Skeletal muscle cell (primary cell): Measurements from ENCODE around the gene EEIG2.
A peak's percentile ranks its signal among the peaks of the same experiment; 100 is the strongest.
"Not testable (repeated sequence)": the region's sequence is repeated elsewhere in the genome, so short reads cannot be mapped to it uniquely, and the experiment has no call there.

Experiments used
- DNase-seq: peaks from one replicate; pipeline ENCODE4 v3.0.0-alpha.2; 2010; ENCODE audit warnings: low read depth
- H3K4me3 ChIP-seq: 2 replicates; pipeline ENCODE4 v1.5.1; 2011; ENCODE audit warnings: low read depth, mild to moderate bottlenecking, control low read depth, low read length, moderate library complexity

The EEIG2 gene

GRCh38 chr1:108559215-108560186 is at the start of gene EEIG2:
Gene EEIG2, plus strand, starts transcription at chr1:108560100. Its CDS starts 329 bp downstream, at chr1:108560429.
- DNase-seq = peak; percentile 47
- H3K4me3 ChIP-seq = peak within 1 kb of the TSS; percentile 63

GRCh38 chr1:108511764-108512163 is 48.1 kb upstream of the EEIG2 start:
- no peak for DNase-seq
- no peak overlapping the region for H3K4me3 ChIP-seq

DNA sequence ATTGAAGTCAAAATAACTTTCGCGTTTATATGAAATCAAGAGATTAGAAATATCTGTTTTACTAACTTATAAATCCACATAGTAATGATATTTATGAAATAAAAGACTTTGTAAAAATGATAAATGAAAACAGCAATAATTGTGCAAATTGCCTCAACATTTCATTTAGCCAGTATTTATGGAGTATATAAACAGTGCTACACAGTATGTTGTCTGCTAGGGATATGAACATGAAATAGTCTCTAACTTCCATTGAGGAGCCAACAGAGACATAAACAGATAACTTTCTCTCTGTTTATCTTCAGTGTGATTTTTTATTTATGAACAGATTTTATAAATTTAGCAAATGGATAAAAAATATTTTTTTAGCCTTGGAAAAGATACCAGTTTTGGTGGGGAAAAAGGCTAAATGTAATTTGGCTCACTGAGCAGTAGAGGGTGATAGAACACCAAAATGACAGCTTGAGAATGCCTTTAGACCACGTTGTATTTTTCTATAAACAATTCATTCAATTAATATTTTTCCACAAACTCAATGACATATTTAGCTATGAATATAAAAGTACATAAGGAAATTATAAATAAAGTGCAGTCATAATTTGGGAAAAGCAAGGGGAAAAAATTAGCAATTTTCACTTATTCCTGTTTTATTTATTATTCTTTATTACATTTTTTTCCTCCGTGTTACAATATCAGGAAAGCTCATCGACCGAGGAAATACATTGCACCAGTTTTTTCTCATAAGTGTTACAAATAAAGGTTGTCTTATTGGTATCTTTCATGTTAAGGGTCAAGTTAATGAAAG is 47.5 kb upstream of the EEIG2 start:
- no peak for DNase-seq
- H3K4me3 ChIP-seq = no peak overlapping the region

DNA sequence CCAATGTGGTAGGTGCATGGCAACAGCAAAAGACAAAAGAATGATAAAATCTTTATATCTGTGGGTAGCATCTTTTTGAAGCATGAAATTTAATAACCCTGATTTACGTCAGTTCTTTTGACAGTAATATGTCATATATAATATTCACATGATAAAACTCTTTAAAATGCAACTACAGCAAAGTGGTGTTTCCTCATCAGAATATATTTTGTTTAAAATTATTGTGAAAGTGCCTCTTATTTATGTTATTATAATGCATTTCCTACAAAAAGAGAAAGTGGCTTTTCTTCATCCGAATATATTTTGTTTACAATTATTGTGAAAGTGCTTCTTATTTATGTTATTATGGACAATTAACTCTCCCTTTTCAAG is 46.9 kb upstream of the EEIG2 start:
- no peak overlapping the region for H3K4me3 ChIP-seq
- no peak for DNase-seq

- H3K4me3 ChIP-seq, DNase-seq: not testable (repeated sequence)
Measured at GRCh38 chr1:108513914-108514313, 46.0 kb upstream of the EEIG2 start.

DNA sequence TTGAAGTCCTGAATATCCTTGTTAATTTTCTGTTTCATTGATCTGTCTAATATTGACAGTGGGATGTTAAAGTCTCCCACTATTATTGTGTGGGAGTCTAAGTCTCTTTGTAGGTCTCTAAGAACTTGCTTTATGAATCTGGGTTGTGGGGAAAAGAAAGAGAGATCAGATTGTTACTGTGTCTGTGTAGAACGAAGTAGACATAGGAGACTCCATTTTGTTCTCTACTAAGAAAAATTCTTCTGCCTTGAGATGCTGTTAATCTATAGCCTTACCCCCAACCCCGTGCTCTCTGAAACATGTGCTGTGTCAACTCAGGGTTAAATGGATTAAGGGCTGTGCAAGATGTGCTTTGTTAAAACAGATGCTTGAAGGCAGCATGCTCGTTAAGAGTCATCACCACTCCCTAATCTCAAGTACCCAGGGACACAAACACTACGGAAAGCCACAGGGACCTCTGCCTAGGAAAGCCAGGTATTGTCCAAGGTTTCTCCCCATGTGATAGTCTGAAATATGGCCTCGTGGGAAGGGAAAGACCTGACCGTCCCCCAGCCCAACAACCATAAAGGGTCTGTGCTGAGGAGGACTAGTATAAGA is 42.5 kb upstream of the EEIG2 start:
- not testable (repeated sequence) for H3K4me3 ChIP-seq, DNase-seq

- no peak overlapping the region for H3K4me3 ChIP-seq
- DNase-seq = no peak
Measured at GRCh38 chr1:108521990-108522393, 37.9 kb upstream of the EEIG2 start.

GRCh38 chr1:108523829-108524228 is 36.1 kb upstream of the EEIG2 start:
- no peak for DNase-seq
- no peak overlapping the region for H3K4me3 ChIP-seq

- no peak for DNase-seq
- no peak overlapping the region for H3K4me3 ChIP-seq
Measured at GRCh38 chr1:108524676-108525075, 35.2 kb upstream of the EEIG2 start.

GRCh38 chr1:108527135-108527534 is 32.8 kb upstream of the EEIG2 start:
- no peak overlapping the region for H3K4me3 ChIP-seq
- DNase-seq = no peak

DNA sequence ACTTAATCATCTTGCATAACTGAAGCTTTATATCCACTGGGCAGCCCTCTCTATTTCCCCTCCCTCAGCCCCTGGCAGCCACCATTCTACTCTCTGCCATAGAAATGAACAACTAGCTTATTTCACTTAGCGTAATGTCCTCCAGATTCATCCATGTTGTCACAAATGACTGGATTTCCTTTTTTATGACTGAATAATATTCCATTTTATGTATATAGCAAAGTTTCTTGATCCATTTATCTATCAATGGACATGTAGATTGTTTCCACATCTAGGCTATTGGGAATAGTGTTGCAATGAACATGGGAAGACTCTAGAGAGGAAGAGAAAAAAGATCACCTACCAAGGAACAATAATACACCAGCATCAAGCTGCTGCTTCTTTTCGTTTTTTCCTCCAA is 32.1 kb upstream of the EEIG2 start:
- no peak overlapping the region for H3K4me3 ChIP-seq
- no peak for DNase-seq

DNA sequence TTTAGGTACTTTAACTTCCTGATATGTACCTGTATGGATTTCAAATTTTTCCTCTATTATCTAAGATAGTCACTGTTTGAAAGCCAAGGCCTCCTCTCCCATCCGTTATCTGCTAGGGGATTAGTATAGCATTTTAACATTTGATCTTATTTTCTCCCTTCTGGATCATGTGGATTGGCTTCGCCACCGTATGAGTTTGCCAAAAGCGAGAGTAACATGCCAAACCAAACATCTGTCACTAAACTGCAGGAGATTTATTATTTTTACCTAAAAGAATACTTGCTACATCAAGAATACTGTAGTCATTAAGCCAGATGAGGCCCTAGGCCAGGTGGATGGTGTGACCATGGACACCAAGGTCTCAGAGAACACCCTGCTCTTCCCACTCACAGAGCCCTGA is 28.5 kb upstream of the EEIG2 start:
- DNase-seq = no peak

DNA sequence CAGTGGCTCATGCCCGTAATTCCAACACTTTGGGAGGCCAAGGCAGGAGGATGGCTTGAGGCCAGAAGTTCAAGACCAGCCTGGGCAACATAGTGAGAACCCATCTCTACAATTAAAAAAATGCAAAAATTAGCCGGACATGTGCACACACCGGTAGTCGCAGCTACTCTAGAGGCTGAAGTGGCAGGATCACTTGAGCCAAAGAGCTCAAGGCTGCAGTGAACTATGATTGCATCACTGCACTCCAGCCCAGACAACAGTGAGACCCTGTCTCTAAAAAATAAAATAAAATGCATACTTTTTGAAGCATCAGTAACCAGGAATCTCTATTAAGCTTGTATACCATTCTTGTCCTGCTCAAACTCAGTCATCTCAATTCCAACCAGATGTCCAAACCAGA is 27.2 kb upstream of the EEIG2 start:
- no peak for DNase-seq
- H3K4me3 ChIP-seq = no peak overlapping the region

More for the DNA sequence above, 28.5 kb upstream of the EEIG2 start:
- H3K4me3 ChIP-seq = no peak overlapping the region

GRCh38 chr1:108533351-108534083 is 26.4 kb upstream of the EEIG2 start:
- H3K4me3 ChIP-seq = no peak overlapping the region
- no peak for DNase-seq

GRCh38 chr1:108534759-108535158 is 25.1 kb upstream of the EEIG2 start:
- no peak for DNase-seq
- H3K4me3 ChIP-seq = no peak overlapping the region

GRCh38 chr1:108535315-108535897 is 24.5 kb upstream of the EEIG2 start:
- not testable (repeated sequence) for DNase-seq, H3K4me3 ChIP-seq

DNA sequence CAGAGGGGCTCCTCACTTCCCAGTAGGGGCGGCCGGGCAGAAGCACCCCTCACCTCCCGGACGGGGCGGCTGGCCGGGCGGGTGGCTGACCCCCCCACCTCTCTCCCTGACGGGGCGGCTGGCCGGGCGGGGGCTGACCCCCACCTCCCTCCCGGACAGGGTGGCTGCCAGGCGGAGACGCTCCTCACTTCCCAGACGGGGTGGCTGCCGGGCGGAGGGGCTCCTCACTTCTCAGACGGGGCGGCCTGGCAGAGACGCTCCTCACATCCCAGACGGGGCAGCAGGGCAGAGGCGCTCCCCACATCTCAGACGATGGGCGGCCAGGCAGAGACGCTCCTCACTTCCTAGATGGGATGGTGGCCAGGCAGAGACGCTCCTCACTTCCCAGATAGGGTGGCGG is 23.9 kb upstream of the EEIG2 start:
- not testable (repeated sequence) for DNase-seq, H3K4me3 ChIP-seq

DNA sequence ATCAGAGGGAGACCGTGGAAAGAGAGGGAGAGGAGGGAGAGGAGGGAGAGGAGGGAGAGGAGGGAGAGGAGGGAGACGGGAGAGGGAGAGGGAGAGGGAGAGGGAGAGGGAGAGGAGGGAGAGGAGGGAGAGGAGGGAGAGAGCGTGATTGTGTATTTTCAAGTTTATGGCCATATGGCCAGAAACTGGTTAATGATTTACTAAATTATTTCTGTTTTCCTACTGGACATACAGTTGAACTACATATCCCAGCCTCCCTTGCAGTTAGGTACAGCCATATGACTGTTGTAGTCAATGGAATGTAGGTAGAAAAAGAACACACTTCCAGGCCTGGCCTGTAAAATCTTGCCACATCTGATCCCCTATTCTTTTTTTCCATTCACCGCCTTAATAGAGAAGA is 23.1 kb upstream of the EEIG2 start:
- not testable (repeated sequence) for H3K4me3 ChIP-seq, DNase-seq

DNA sequence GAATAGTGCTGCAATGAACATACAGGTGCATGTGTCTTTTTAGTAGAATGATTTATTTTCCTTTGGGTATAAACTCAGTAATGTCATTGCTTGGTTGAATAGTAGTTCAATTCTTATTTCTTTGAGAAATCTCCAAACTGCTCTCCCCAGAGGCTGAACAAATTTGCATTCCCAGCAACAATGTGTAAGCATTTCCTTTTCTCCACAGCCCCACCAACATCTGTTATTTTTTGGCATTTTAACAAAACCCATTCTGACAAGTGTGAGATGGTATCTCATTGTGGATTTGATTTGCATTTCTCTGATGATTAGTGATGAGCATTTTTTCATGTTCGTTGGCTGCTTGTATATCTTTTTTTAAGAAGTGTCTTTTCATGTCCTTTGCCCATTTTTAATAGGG is 21.9 kb upstream of the EEIG2 start:
- H3K4me3 ChIP-seq = no peak overlapping the region
- no peak for DNase-seq
